ENCODE measurements around the gene DLG2. TPM values are rescaled to one million over a fixed set of nuclear protein-coding genes. Genes with fewer than 3 reads are reported as not detected.

DLG2 gene
- total RNA-seq, 1 donor from 2014 or later: 2.1 TPM

DNA sequence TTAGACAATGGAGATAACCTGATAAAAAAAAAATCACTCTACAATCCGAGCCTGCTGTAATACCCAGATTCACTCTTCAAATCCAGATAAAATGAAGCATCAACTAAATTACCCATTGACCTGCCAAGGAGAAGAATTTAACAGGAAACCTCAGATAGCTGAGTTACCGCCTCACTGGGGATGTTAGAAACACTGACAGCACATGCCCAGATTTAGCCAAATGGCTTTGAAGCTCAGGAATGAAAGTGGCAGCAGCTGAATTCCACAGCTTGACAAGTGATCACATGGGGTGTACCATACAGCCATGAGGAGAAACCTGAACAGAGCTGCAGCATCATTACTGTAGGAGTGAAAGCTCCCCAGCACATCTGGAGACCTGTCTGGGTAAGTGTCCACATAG, 807.6 kb downstream of the DLG2 start:
- H3K27me3 Mint-ChIP-seq (ENCODE audit: insufficient read depth): no peaks in the 10 kb centered on the region

DNA sequence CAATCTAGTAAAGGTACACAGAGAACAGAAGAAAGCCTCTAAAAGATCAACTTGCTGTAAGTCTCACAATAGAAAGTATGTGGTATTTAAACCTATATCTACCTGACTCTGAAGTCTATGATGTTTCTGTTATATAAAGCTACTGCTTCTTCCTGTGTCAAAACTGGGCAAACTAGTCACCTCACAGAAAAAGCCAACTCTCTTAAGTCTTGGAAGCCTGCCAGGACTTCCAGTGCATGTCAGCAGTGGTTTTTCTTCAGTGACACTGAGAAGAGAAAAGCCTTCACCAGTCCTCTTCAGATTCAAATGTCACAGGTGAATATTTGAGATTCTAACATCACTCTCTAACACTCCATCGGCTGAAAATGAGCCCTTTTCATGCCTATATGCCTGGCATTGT, 808.0 kb downstream of the DLG2 start:
- DNase-seq (ENCODE audit: low spot score): no peak
- no peaks in the 10 kb centered on the region for H3K4me1 Mint-ChIP-seq (ENCODE audit: low read depth)
- no peaks in the 10 kb centered on the region for H3K9me3 Mint-ChIP-seq
- H3K27me3 Mint-ChIP-seq (ENCODE audit: insufficient read depth): no peaks in the 10 kb centered on the region
- no peak overlapping the region for H3K4me3 Mint-ChIP-seq
- intact Hi-C loops (cut with micrococcal nuclease): no loop called here
- H3K27ac Mint-ChIP-seq: no peak overlapping the region
- H3K36me3 Mint-ChIP-seq (ENCODE audit: low read depth): no peaks in the 10 kb centered on the region

More for the DNA sequence above, 807.6 kb downstream of the DLG2 start:
- H3K4me3 Mint-ChIP-seq: no peak overlapping the region
- no peak overlapping the region for H3K27ac Mint-ChIP-seq
- intact Hi-C loops (cut with micrococcal nuclease): no loop called here
- H3K9me3 Mint-ChIP-seq: no peaks in the 10 kb centered on the region
- H3K4me1 Mint-ChIP-seq (ENCODE audit: low read depth): no peaks in the 10 kb centered on the region
- H3K36me3 Mint-ChIP-seq (ENCODE audit: low read depth): no peaks in the 10 kb centered on the region
- no peak for DNase-seq (ENCODE audit: low spot score)

DNA sequence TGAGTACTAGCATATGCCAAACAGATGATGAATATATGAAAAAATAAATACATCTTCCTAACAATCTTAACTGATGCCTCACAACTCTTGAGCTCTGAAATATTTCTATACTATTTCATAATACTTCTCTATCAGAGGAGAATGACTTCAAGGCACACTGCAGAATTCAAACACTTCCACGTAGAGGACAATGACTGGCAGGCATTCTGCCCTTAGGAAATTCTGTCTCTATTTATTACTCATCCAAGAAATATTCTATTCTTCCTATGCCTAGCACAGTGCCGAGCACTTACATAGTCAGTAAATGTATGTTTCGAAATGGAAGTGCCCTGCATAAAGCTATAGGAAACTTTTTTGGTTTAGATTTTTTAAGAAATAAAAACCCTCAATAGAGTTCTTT, 809.1 kb downstream of the DLG2 start:
- no peak overlapping the region for H3K4me3 Mint-ChIP-seq
- intact Hi-C loops (cut with micrococcal nuclease): no loop called here
- H3K36me3 Mint-ChIP-seq (ENCODE audit: low read depth): no peaks in the 10 kb centered on the region
- no peaks in the 10 kb centered on the region for H3K4me1 Mint-ChIP-seq (ENCODE audit: low read depth)
- H3K27ac Mint-ChIP-seq: no peak overlapping the region
- H3K9me3 Mint-ChIP-seq: no peaks in the 10 kb centered on the region
- no peak for DNase-seq (ENCODE audit: low spot score)
- no peaks in the 10 kb centered on the region for H3K27me3 Mint-ChIP-seq (ENCODE audit: insufficient read depth)

DNA sequence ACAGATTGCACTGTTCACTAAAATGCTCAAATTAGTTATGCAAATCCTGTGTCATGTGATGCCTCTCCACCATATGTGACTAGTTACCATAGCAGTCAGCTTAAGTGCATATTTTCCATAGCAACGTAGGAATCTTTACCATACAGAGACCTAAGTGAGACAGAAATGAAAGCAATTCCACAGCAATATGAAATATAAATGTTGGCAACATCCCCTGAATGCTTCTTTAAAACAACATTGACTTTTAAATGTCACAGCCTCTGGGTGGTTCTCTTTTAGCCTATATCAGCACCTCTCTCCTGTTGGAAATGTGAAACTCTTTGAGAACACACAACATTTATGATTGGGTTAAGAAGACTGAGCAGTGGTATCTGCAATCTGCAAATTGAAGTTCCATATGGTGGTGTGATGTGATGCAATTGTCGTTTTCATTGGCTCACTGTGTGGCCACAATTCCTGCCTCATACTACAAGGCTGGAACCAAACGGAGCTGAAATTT, 814.6 kb downstream of the DLG2 start:
- intact Hi-C loops (cut with micrococcal nuclease): no loop called here
- DNase-seq (ENCODE audit: low spot score): no peak
- H3K4me1 Mint-ChIP-seq (ENCODE audit: low read depth): no peaks in the 10 kb centered on the region
- H3K27me3 Mint-ChIP-seq (ENCODE audit: insufficient read depth): no peaks in the 10 kb centered on the region
- H3K36me3 Mint-ChIP-seq (ENCODE audit: low read depth): no peaks in the 10 kb centered on the region
- no peak overlapping the region for H3K4me3 Mint-ChIP-seq
- H3K27ac Mint-ChIP-seq: no peak overlapping the region
- H3K9me3 Mint-ChIP-seq: no peaks in the 10 kb centered on the region

DNA sequence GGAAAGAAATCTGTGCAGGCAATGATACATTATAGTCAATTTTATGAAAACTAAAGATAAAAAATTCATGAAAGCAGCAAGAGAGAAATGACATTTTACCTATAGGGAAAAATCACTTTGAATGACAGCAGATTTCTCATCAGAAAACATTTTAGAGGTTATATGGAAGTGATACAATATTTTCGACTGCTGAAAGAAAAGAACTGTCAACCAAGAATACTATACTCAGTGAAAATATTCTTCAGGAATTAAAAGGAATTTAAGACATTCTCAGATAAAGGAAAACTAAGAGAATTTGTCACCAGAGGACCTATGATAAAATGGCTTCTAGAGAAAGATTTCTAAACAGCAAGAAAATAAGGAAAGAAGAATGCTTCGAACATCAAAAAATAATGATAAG, 820.8 kb downstream of the DLG2 start:
- Mint-ChIP-seq H3K27ac (no peak overlapping the region), H3K27me3 (ENCODE audit: insufficient read depth) (no peaks in the 10 kb centered on the region), H3K4me1 (ENCODE audit: low read depth) (no peaks in the 10 kb centered on the region), H3K9me3 (peaks cover 18% of the 10 kb centered on the region), H3K4me3 (no peak overlapping the region), H3K36me3 (ENCODE audit: low read depth) (no peaks in the 10 kb centered on the region)
- DNase-seq (ENCODE audit: low spot score): no peak
- intact Hi-C loops (cut with micrococcal nuclease): no loop called here

DNA sequence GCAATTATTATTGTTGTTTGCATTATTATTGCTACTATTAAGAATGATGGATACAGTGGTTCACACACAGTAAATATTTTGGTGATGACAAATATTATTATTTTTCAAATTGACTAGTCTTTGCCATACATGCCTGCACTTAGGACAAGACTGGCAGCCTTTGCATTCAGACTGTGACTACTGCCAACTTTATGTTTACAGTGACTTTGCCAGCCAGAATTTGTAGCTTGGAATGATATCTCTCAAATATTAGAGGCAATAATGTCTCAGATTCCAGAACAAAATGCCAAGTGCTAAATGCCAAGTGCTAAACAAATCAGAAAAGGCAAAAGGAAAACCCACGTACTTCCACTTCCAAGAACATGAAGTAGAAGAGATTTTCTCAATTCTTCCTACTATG, 823.1 kb downstream of the DLG2 start:
- no peaks in the 10 kb centered on the region for H3K4me1 Mint-ChIP-seq (ENCODE audit: low read depth)
- peaks cover 18% of the 10 kb centered on the region for H3K9me3 Mint-ChIP-seq
- no peak overlapping the region for H3K27ac Mint-ChIP-seq
- no peak overlapping the region for H3K4me3 Mint-ChIP-seq
- no peaks in the 10 kb centered on the region for H3K36me3 Mint-ChIP-seq (ENCODE audit: low read depth)
- H3K27me3 Mint-ChIP-seq (ENCODE audit: insufficient read depth): no peaks in the 10 kb centered on the region
- DNase-seq (ENCODE audit: low spot score): no peak
- intact Hi-C loops (cut with micrococcal nuclease): no loop called here

DNA sequence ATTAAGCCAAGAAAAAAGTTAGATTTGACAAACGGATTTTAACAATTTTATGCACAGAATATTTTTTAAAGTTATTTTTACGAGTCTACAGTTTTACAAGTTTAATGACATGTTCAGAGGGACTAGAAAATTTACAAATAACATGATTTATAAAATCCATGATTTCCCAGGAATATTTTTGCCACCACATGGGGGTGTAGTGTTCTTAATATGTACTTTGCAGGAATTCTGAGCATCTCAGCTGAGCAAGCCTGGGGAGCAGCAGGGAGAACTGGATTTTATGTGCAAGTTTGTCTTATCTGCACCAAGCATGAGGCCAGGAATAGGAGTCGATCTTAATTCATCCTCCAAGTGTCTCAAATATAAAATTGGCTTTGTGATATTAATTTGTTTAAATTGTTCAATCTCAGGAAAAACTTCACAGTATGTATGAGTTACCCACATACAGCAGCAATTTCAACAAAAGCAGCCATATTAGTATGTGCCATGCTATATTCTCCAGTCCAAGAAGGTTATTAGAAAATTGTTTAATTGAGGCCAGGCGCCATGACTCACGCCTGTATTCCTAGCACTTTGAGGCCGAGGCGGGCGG, 826.3 kb downstream of the DLG2 start:
- Mint-ChIP-seq H3K36me3 (ENCODE audit: low read depth) (no peaks in the 10 kb centered on the region), H3K27ac (no peak overlapping the region), H3K27me3 (ENCODE audit: insufficient read depth) (no peaks in the 10 kb centered on the region), H3K4me3 (no peak overlapping the region), H3K9me3 (peaks cover 18% of the 10 kb centered on the region), H3K4me1 (ENCODE audit: low read depth) (no peaks in the 10 kb centered on the region)
- DNase-seq (ENCODE audit: low spot score): no peak
- intact Hi-C loops (cut with micrococcal nuclease): no loop called here

DNA sequence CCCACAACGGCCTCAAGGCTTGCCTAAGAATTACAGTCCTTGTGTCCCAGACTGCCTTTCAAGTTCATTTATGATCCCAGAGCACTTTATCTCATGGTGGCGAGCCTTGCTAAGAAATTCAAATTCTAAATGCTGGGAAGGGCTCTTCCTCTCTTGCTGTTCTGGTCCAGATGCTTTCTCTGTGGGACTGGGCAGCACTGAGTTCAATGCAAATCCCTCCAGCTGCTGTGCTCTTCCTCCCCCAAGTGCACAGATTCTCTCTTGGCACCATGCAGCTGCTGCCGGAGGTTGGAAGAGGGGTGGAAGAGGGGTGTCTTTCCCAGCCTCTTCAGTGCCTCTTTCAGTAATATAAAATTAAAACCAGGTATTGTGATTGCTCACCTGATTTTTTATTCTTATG, 828.0 kb downstream of the DLG2 start:
- H3K4me1 Mint-ChIP-seq (ENCODE audit: low read depth): no peaks in the 10 kb centered on the region
- H3K27ac Mint-ChIP-seq: no peak overlapping the region
- intact Hi-C loops (cut with micrococcal nuclease): no loop called here
- H3K36me3 Mint-ChIP-seq (ENCODE audit: low read depth): no peaks in the 10 kb centered on the region
- DNase-seq (ENCODE audit: low spot score): no peak
- H3K4me3 Mint-ChIP-seq: no peak overlapping the region
- H3K27me3 Mint-ChIP-seq (ENCODE audit: insufficient read depth): no peaks in the 10 kb centered on the region
- peaks cover 6% of the 10 kb centered on the region for H3K9me3 Mint-ChIP-seq

DNA sequence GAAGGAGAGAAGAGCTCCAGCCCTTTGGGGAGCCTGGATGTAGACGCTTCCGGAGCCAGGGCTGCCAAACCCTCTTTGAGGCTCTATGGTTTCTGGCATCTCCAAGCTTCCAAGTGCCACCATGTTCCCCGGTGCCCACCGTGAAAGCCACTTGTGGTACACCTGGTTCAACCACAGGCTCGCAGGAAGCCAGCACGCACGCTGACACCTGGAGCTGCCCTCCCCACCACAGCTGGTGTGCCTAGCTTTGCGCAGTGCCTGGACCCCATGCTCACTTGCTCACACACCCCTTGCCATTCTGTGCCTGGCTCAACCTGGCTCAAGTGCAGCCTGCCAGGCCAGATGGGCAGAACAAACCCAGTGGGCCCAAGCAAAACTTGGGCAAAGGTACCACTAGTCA, 831.4 kb downstream of the DLG2 start:
- H3K36me3 Mint-ChIP-seq (ENCODE audit: low read depth): no peaks in the 10 kb centered on the region
- DNase-seq (ENCODE audit: low spot score): no peak
- no peaks in the 10 kb centered on the region for H3K27me3 Mint-ChIP-seq (ENCODE audit: insufficient read depth)
- H3K27ac Mint-ChIP-seq: no peak overlapping the region
- peaks cover 6% of the 10 kb centered on the region for H3K9me3 Mint-ChIP-seq
- no peaks in the 10 kb centered on the region for H3K4me1 Mint-ChIP-seq (ENCODE audit: low read depth)
- intact Hi-C loops (cut with micrococcal nuclease): no loop called here
- no peak overlapping the region for H3K4me3 Mint-ChIP-seq

DNA sequence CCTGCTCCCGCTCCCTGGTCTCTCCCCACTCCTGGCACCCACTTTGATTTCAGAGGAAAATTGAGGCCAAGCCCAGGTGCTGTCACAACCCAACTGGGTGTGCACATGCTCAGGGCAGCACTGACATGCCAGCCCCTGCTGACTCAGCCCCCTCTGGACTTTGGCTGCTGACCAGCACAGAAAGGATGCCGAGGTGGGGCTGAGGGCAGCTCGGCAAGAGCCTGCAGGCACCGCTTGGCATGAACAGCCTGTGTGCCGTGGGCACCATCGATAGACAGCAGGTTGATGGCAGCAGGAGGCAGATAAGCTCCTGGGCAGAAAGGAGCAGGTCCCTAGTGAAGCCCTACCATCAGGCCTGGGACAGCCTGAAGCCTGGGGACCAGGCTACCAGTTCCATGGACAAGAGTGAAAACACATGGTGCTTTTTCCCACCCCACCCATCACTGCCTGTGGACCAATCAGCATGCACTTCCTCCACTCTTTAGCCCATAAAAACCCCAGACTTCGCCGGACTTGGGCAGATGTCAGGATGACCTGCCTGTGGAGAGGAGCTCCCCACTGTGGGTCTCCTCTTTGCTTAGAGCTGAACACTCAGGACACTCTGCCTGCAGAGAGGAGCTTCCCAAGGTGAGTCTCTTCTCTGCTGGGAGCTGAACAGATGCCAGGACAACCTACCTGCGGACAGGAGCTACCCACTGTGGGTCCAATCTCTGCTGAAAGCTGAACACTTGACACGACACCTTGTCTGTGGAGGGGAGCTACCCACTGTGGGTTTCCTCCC, 832.3 kb downstream of the DLG2 start:
- no peak overlapping the region for H3K4me3 Mint-ChIP-seq
- peaks cover 6% of the 10 kb centered on the region for H3K9me3 Mint-ChIP-seq
- H3K27me3 Mint-ChIP-seq (ENCODE audit: insufficient read depth): no peaks in the 10 kb centered on the region
- DNase-seq (ENCODE audit: low spot score): no peak
- no peaks in the 10 kb centered on the region for H3K4me1 Mint-ChIP-seq (ENCODE audit: low read depth)
- H3K27ac Mint-ChIP-seq: no peak overlapping the region
- intact Hi-C loops (cut with micrococcal nuclease): no loop called here
- no peaks in the 10 kb centered on the region for H3K36me3 Mint-ChIP-seq (ENCODE audit: low read depth)

DNA sequence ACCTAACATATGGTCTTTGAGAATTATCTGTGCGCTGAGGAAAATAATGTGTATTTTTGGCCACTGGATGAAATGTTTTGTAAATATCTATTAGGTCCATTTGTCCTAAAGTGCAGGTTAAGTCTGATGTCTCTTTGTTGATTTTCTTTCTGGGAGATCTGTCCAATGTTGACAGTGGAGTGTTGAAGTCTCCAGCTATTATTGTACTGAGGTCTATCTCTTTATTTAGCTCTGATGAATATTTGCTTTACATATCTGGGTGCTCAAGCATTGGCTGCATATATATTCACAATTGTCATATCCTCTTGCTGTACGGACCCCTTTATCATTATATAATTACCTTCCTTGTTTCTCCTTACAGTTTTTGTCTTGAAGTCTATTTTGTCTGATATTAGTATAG, 833.8 kb downstream of the DLG2 start:
- H3K9me3 Mint-ChIP-seq: peaks cover 6% of the 10 kb centered on the region
- no peak for DNase-seq (ENCODE audit: low spot score)
- no peak overlapping the region for H3K27ac Mint-ChIP-seq
- no peaks in the 10 kb centered on the region for H3K4me1 Mint-ChIP-seq (ENCODE audit: low read depth)
- no peak overlapping the region for H3K4me3 Mint-ChIP-seq
- intact Hi-C loops (cut with micrococcal nuclease): no loop called here
- H3K36me3 Mint-ChIP-seq (ENCODE audit: low read depth): no peaks in the 10 kb centered on the region
- no peaks in the 10 kb centered on the region for H3K27me3 Mint-ChIP-seq (ENCODE audit: insufficient read depth)

DNA sequence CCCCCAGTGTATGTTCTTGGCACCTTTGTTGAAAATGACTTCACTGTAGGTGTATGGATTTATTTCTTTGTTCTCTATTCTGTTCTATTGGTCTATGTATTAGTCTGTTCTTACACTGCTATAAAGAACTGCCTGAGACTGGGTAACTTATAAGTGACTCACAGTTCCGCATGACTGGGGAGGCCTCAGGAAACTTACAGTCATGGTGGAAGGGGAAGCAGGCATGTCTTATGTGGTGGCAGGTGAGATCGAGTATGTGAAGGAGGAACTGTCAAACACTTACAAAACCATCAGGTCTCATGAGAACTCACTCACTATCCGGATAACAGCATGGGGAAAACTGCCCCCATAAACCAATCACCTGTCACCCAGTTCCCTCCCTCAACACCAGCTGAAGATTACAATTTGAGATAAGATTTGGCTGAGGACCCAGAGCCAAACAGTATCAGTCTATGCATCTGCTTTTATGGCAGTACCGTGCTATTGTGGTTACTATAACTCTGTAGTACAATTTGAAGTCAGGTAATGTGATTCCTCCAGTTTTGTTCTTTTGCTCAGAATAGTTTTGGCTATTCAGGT, 836.2 kb downstream of the DLG2 start:
- H3K36me3 Mint-ChIP-seq (ENCODE audit: low read depth): no peaks in the 10 kb centered on the region
- intact Hi-C loops (cut with micrococcal nuclease): no loop called here
- no peak overlapping the region for H3K4me3 Mint-ChIP-seq
- H3K27ac Mint-ChIP-seq: no peak overlapping the region
- H3K4me1 Mint-ChIP-seq (ENCODE audit: low read depth): no peaks in the 10 kb centered on the region
- no peaks in the 10 kb centered on the region for H3K27me3 Mint-ChIP-seq (ENCODE audit: insufficient read depth)
- peaks cover 6% of the 10 kb centered on the region for H3K9me3 Mint-ChIP-seq
- no peak for DNase-seq (ENCODE audit: low spot score)

DNA sequence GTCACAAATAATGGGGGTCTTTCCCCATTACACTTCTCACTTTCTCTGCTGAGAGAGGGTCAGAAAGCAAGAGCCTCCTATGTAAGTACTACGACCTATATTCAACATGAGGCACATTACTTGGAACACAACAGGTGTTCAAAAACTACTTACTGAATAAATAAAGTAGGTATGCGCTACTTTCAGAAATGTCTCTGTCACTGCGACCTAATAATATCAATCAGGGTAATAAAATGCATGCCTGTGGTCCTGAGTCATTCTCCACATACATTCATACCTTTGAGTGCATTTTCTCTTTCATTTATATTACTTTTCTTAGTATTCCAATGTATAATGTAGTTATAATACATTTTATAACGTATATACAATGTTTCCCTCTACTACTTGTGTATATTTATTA, 838.9 kb downstream of the DLG2 start:
- intact Hi-C loops (cut with micrococcal nuclease): no loop called here

More for the DNA sequence above, 838.9 kb downstream of the DLG2 start:
- no peak for DNase-seq (ENCODE audit: low spot score)
- no peaks in the 10 kb centered on the region for H3K4me1 Mint-ChIP-seq (ENCODE audit: low read depth)
- no peak overlapping the region for H3K4me3 Mint-ChIP-seq
- H3K36me3 Mint-ChIP-seq (ENCODE audit: low read depth): no peaks in the 10 kb centered on the region
- H3K9me3 Mint-ChIP-seq: peaks cover 6% of the 10 kb centered on the region
- H3K27ac Mint-ChIP-seq: no peak overlapping the region
- H3K27me3 Mint-ChIP-seq (ENCODE audit: insufficient read depth): no peaks in the 10 kb centered on the region
